HG03432 (cell line): ENCODE data around the gene KAT6B.

ENCODE experiments used
- ATAC-seq: cut with Tn5 transposase; IDR thresholded peaks from one replicate; pipeline ENCODE4 v1.9.1; 2021; ENCODE audit warnings: mild to moderate bottlenecking, moderate library complexity; ENCODE audit not compliant: unreplicated experiment

The KAT6B gene

GRCh38 chr10:75061709-75062505 is 235.5 kb downstream of the KAT6B start:
- ATAC-seq: no peak

GRCh38 chr10:75062506-75063299 is 236.3 kb downstream of the KAT6B start:
- no peak for ATAC-seq

GRCh38 chr10:75063461-75064230 is 237.2 kb downstream of the KAT6B start:
- ATAC-seq: no peak

- ATAC-seq: no peak
Observed at GRCh38 chr10:75065076-75065475, 238.7 kb downstream of the KAT6B start.

- no peak for ATAC-seq
Observed at GRCh38 chr10:75066271-75066670, 239.9 kb downstream of the KAT6B start.

DNA sequence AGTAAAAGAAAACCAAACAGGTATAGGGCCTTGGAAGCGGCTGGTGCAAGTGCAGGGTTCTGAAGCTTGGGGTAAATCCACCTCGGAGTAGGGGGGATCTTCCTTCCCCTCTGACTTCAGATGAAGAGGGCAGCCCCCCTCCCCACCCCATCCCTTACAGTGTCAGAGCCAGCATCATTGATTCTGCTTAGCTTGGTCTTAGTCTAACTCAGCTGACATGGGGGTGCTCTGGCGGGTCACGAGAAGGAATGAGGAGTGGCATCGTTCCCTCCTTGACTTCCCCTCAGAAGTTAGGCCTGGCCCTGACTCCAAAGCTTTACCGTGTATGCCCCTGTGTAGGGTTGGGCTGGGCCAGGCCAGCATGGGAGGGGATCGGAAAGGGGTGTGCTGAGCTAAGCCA is 240.9 kb downstream of the KAT6B start:
- no peak for ATAC-seq

GRCh38 chr10:75068523-75068922 is 242.1 kb downstream of the KAT6B start:
- no peak for ATAC-seq

GRCh38 chr10:75070476-75070875 is 244.1 kb downstream of the KAT6B start:
- no peak for ATAC-seq

DNA sequence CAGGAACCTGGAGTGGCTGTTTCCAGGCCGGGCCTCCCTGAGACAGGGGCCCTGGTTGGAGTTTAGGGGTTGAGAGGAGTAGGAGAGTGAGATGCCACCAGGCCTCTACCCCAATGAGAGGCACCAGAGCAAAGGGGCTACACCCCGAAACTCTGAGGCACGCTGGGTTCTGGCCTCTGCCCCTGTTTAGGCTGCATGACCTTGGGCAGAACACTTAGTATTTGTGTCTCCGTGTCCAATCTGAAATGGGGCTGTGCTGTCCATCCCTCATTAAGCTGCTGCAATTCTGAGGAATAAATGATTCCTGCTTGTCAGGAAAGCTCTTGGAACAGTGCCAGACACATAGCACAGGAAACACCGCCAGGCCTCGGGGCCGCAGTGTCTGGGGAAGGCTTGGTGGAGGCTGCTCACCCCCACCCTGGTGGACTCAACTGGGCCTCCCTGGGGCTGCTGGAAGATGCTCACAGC is 244.6 kb downstream of the KAT6B start:
- no peak for ATAC-seq

- no peak for ATAC-seq
Observed at GRCh38 chr10:75071756-75072155, 245.4 kb downstream of the KAT6B start.

- no peak for ATAC-seq
Observed at GRCh38 chr10:75072727-75073126, 246.3 kb downstream of the KAT6B start.

- ATAC-seq: no peak
Observed at GRCh38 chr10:75073442-75073841, 247.0 kb downstream of the KAT6B start.

DNA sequence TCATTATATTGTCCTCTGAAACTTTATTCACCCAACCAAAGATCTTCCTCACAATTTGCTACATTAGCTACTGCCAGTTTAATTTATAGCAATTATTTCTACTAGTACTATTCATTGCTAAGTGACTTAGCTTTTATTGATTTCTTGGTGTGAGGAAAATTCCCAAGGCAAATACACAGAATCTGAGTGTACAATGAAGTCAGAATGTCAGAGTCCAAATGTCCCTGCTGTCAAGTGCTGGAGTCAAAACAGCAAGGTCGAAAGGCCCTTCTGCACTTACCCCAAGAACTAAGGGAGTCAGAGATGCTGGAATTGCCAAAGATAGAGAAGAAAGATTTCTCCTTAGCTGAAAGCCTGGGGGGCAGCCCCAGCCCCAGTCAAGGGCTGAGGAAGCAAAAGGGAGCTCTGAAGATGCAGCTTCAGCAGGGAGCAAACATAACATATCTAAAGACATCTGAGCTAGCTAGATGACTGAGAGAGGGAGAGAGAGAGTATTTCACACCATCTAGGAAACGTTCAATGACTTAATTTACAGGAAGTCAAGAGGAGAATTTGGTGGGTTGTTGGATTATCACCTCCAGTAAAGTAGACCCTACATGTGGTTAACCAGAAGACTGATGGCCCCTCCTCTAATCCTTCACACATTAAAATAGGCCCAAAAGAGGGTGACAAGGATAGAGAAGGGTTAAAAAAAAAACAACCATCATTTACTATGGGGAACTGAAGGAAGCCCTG is 248.5 kb downstream of the KAT6B start:
- ATAC-seq: no peak

DNA sequence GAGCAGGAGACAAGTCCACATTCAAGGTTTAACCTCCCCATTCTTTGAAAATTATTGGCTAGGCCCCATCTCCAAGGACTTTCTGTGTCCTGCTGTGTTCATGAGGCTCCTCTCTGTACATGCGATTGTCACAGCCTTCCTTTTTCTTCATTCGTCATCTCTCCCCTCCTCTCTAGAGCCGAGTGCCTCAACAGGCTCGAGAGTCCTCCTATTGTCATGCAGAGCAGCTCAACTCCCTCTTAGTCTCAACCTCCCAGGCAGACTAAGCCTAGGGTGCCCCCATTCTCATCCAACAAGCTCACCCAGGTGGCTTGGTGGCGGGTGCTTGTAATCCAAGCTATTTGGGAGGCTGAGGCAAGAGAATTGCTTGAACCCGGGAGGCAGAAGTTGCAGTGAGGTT is 249.9 kb downstream of the KAT6B start:
- ATAC-seq: no peak

DNA sequence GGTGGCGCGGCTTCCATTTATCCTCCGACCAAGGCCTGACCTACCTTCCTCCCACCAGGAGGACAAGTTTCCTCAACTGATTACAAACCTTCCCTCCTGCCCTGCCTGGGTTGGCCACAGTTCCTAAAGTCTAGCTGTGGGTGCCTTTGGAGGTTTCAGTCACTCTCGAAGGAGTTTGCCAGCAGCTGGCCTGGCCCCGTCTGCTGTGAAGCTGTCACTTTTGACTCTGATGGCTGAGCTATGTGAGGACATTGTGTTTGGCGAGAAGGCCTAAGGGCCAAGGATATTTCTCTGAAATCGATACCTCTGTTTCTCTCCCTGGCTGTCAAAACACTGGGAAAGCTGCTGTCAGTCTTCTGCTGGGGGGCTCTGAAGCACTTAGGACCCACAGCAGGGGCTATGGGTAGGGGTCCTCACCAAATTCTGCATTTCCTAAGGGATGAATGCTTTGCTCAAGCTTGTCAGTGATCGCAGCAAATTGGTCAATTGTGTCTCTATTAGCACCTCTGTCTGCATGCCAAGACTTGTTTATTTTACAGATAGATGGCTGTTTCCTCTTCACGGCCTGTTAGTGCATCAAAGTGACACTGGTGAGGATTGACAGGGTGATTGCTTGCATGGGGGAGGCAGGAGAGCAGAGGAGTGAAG is 253.2 kb downstream of the KAT6B start:
- ATAC-seq: no peak

DNA sequence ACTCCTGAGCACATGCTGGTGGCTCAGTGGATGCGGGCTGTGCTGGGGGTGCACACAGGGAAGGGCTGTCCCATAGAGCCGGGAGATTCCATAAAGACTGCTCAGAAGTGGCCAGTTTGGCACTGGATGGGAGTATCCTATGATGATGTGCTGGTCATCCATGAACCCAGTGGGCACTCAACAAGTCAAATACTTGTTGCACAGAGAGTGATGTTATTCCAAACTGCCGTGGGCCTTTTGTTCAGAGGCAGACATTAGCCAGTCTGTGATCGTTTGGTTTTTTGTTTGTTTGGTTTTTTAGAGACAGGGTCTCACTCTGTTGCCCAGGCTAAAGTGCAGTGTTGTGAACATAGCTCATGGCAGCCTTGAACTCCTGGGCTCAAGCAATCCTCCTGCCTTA is 254.2 kb downstream of the KAT6B start:
- ATAC-seq: no peak

- ATAC-seq: no peak
Observed at GRCh38 chr10:75081379-75081778, 255.0 kb downstream of the KAT6B start.
